Ramos (cell line): ENCODE measurements around the gene ACER2.
"Not testable (repeated sequence)": the region's sequence is repeated elsewhere in the genome, so short reads cannot be mapped to it uniquely, and the experiment has no call there.

Experiments used
- in situ Hi-C: fragments of 300-500 bp; cut with MboI; formaldehyde crosslinking; loops from one replicate; pipeline ENCODE4 v1.14.3; 2022; ENCODE audit warnings: low sequenced_read_pairs; ENCODE audit not compliant: unreplicated experiment

ACER2 gene

DNA sequence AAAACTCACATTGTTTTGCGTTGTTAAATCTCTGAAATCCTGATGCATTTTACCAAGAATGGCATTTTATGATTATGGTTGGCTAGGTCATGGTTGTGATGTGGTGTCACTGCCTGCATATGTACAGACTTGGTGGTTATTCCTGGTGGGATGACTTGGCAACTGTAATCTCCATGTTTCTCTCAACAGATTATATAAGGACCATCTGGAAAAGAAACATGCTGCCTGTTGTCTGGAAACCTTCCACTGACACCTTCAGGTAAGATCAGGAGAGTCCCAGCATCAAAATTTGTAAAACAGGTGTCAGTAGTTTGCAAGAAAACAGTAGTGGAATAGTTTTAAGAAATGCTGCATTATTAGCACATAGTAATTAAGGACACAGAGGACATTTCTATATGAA is 3.0 kb upstream of the ACER2 start:
- in situ Hi-C loops, result no loop called here

DNA sequence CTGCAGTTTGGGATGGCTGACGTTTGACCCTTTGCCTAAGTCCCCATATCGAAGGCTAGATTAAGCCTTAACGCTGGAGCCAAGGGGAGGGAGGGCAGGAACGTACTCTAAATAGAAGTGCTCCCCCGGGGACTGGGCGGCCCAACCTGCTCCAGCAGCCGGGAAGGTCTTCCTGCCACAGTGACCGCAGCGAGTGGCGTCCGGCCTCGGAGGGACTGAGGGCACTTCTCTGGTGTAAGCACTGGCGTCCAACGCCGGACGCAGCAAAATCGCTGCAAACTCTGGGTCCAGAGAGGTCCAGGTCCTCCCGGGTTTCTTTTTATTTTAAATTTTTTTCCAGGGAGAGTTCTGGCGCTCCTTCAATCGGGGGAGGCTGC is 505 bp upstream of the ACER2 start:
- in situ Hi-C loops, result no loop called here

- in situ Hi-C loops, result no loop called here
These were observed 789 bp downstream of the ACER2 start for GRCh38 chr9:19409401-19410194.

DNA sequence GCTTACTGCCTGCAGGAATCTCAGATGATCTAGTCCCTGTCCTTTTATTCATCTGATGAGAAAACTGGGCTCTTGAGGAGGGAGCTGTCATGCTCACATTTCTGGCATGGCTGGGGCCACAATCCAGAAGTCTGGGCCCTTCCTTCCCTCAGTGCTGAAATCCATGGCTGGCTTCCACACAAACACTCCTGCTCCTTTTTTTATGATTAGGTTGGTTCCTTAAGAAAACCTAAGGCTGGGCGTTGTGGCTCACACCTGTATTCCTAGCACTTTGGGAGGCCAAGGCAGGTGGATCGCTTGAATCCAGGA is 1.3 kb downstream of the ACER2 start:
- in situ Hi-C loops, result no loop called here

DNA sequence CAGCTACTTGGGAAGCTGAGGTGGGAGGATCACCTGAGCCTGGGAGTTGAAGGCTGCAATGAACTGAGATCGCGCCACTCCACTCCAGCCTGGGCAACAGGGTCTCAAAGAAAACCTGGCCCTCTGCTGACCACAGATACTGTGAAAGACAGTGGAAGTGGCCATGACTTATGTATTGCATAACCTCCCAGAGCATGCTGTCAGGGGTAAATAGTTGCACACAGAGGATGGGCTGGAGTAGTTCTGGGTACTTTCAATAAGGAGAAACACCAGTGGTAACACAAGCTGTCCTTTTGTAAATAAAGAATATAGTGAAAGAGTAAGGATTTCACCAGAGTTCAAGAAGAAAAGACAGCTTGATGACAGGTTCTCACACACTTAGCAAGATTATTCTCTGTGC is 1.8 kb downstream of the ACER2 start:
- in situ Hi-C loops, result no loop called here

- in situ Hi-C loops, result no loop called here
These were observed 2.5 kb downstream of the ACER2 start for GRCh38 chr9:19411316-19411715.

- in situ Hi-C loops, result not testable (repeated sequence)
These were observed 4.6 kb downstream of the ACER2 start for GRCh38 chr9:19413456-19413855.

DNA sequence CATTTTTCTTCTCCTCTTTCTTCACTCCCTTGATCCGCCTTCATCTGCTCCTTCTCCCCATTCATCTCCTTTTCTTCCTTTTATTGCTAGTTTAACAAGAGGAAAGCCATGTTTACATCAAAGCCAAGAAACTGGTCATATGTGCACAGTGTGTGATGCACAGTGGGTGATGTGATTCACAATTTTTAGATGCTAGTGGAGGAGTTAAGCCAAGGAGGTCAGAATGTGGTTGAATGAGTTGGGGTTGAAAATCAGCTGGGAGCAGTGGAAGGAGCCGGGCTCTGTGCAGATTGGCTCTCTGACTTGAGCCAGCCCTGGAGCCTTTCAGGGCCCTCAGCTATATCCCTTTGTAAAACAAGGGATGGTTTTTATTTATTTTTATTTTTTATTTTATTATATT is 7.3 kb downstream of the ACER2 start:
- in situ Hi-C loops, result no loop called here

GRCh38 chr9:19420877-19421276 is 12.1 kb downstream of the ACER2 start:
- in situ Hi-C loops, result no loop called here

- in situ Hi-C loops, result no loop called here
These were observed 14.4 kb downstream of the ACER2 start for GRCh38 chr9:19423163-19423562.

DNA sequence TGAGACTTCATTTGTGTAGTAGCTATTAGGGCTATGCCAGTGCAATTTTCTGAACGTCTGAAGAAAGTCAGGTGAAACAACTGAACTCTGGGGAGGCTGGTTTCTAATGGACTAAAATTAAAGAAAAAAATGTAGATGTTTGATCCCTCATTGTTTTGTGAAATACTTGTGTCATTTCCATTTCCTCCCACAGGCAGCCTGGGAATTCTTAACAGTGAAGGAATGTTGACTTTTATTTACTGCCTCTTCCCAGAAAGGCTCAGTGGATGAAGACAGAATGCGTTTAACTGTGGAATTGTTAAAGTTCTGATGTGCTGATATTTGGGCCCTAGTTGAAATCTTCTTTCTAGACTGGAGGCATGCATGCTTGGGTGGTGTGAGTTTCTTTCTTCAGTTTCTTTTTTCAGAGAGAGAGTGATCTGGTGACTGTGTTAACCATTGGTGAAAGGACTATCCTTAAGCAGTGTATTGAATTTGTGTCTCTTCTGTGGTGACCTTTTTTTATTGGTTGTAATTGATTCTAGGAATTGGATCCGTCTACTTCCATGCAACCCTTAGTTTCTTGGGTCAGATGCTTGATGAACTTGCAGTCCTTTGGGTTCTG is 15.5 kb downstream of the ACER2 start:
- in situ Hi-C loops, result no loop called here

DNA sequence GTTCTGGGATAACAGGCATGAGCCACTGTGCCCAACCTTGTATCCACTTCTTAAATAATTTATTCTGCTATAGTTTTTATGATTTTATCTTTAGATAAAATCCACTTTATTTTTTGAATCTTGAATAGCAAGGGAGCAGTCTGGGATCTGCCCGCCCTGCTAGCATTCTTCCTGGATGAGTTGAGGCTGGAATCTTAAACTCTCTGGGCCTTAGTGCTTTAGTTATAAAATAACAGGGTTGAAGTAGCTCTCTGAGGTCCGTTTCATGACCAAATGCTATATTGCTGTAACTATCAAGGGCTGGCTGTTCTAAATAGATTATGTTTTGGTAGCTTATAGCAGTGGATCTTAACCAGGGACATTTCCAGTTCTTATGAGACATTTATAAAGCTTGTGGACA is 20.8 kb downstream of the ACER2 start:
- in situ Hi-C loops, result no loop called here

DNA sequence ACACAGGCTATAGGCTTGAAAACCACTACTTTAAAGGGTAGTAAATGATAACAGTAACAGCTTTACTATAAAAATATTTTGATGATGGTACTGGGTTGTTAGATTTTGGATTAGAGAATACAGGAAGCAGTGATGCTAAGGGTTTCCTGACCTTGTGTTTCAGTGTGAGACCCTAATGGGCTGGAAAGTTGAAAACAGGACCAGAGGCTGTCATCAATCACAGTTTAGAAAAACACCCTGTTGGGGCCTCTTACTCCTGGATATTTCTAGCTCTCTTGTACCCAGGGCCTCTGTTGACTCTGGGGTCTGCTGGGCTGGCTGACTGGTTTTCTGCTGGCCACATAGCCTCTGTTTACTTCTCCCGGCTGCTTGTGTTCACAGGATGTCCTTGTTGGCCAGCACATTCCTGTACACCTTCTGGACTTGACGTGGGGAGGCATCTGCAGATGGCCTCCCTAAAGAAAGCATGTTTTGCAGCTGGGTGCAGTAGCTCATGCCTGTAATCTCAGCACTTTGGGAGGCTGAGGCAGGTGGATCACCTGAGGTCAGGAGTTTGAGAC is 21.5 kb downstream of the ACER2 start:
- in situ Hi-C loops, result no loop called here

- in situ Hi-C loops, result no loop called here
These were observed 22.8 kb downstream of the ACER2 start for GRCh38 chr9:19431361-19432171.

DNA sequence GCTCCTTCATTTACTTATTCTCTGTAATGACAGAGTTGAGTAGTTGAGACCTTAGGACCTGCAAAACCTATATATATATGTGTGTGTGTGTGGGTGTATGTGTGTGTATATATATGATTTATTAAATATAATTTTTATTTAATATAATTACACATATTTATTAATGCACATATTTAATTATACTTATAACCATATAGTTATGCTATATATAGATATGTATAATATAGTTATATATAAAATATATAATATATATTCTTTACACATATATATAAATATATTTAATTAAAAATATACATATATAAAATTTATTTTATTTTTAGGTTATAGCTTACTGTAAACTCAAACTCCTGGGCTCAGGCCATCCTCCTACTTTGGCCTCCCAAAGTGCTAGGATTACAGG is 23.7 kb downstream of the ACER2 start:
- in situ Hi-C loops, result no loop called here

GRCh38 chr9:19433729-19434128 is 24.9 kb downstream of the ACER2 start:
- in situ Hi-C loops, result not testable (repeated sequence)

GRCh38 chr9:19440376-19440775 is 31.6 kb downstream of the ACER2 start:
- in situ Hi-C loops, result no loop called here

- in situ Hi-C loops, result no loop called here
These were observed 32.2 kb downstream of the ACER2 start for GRCh38 chr9:19440823-19441580.

- in situ Hi-C loops, result no loop called here
These were observed 32.9 kb downstream of the ACER2 start for GRCh38 chr9:19441730-19442129.

DNA sequence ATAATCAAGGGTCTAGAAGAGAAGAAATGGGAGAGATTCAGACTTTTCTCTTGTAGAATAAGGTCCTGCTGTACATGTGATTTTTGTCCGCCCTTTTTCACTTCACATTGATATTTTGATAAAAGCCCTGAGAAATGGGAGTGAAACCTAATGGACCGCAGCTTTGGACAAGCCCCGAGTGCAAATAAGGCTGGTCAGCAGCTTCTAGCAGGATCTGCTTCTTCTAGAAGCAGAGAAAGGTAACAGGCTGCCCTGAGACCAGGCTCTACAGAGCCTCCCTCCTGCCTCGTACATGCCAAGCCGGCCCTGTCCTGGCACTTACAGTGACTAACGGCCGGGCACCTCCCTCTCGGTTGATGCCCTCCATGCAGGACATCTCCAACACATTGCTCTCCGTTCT is 33.4 kb downstream of the ACER2 start:
- in situ Hi-C loops, result no loop called here
